Measurements from ENCODE around the gene EVX2. TPM values are rescaled to one million over a fixed set of nuclear protein-coding genes. Genes with fewer than 3 reads are reported as not detected.

EVX2 gene
- total and polyA plus RNA-seq, 2 donors (not counting 1 experiment from before 2014, with no cell fraction given): not detected

- Histone ChIP-seq H3K79me2 (ENCODE audit: control insufficient read depth, insufficient read depth, low read length) (no peaks in the 10 kb centered on the region), H3K9ac (ENCODE audit: low read length) (no peak overlapping the region), H4K20me1 (ENCODE audit: control insufficient read depth, insufficient read depth, low read length, poor library complexity, severe bottlenecking) (no peaks in the 10 kb centered on the region), H3K27ac (ENCODE audit: low read length in 2 of 2) (no peak overlapping the region), H3K4me3 (ENCODE audit: control extremely low read depth in 1 of 5, extremely low read depth in 1 of 5, insufficient read depth in 1 of 5, low read depth in 2 of 5, low read length in 4 of 5) (no peak overlapping the region), H2AFZ (ENCODE audit: insufficient read depth, low read depth, low read length, poor library complexity, severe bottlenecking) (no peak overlapping the region), H3K4me1 (ENCODE audit: control insufficient read depth in 2 of 2, insufficient read depth in 2 of 2, low read length in 2 of 2) (peaks cover 24 to 33% of the 10 kb centered on the region in 2 donors), H3K36me3 (replicated peaks in 1 of 2; ENCODE audit: control extremely low read depth in 1 of 2, control insufficient read depth in 1 of 2, extremely low read depth in 1 of 2, insufficient read depth in 2 of 2, low read length in 1 of 2) (no peaks in the 10 kb centered on the region), H3K9me3 (ENCODE audit: control extremely low read depth in 1 of 3, control insufficient read depth in 2 of 3, insufficient read depth in 1 of 3, low read length in 2 of 3) (peaks cover 0 to 55% (median 6%) of the 10 kb centered on the region in 3 donors), H3K4me2 (replicated peaks; ENCODE audit: low read depth, low read length, poor library complexity, severe bottlenecking) (no peak overlapping the region), H3K27me3 (replicated peaks in 1 of 4; ENCODE audit: control extremely low read depth in 1 of 4, control insufficient read depth in 3 of 4, insufficient read depth in 4 of 4, low read length in 3 of 4) (peaks cover 0 to 88% (median 77%) of the 10 kb centered on the region in 4 experiments)
- no peak for ATAC-seq (ENCODE audit: low read depth)
- no peak overlapping the region for H3K4me3 Mint-ChIP-seq
- peaks cover 29% of the 10 kb centered on the region for H3K4me1 Mint-ChIP-seq
- peaks cover 3% of the 10 kb centered on the region for H3K9me3 Mint-ChIP-seq (ENCODE audit: insufficient read depth)
- H3K27ac Mint-ChIP-seq: no peak overlapping the region
- 17% methylated on average over 3 of the region's 5 CpGs for WGBS (ENCODE audit: insufficient coverage)
- ChIA-PET CTCF (interaction anchor here (1.2 to 4.7 kb wide), 4 partner anchors 20 to 407 kb away, joined by 3 to 72 read pairs (median 5); no protein-coding TSS in a partner anchor), POLR2A (no interaction called here)
- intact Hi-C loops (cut with micrococcal nuclease): loop anchor here (10.0 kb wide), 1 partner anchor 1761 kb away; the partner anchor contains the start of gene SP9
- DNase-seq: no peak
- no peak for TF ChIP-seq EZH2 (IDR thresholded peaks at IDR 0.05; ENCODE audit: borderline replicate concordance, insufficient read depth, low read depth, low read length, poor library complexity, severe bottlenecking)
- H3K27me3 Mint-ChIP-seq: peaks cover 76% of the 10 kb centered on the region
Measured at GRCh38 chr2:176095421-176095820, 11.7 kb upstream of the EVX2 start.

GRCh38 chr2:176094349-176094748, 10.6 kb upstream of the EVX2 start:
- Histone ChIP-seq H3K9ac (ENCODE audit: low read length) (no peak overlapping the region), H4K20me1 (ENCODE audit: control insufficient read depth, insufficient read depth, low read length, poor library complexity, severe bottlenecking) (no peaks in the 10 kb centered on the region), H3K79me2 (ENCODE audit: control insufficient read depth, insufficient read depth, low read length) (no peaks in the 10 kb centered on the region), H3K4me1 (ENCODE audit: control insufficient read depth in 2 of 2, insufficient read depth in 2 of 2, low read length in 2 of 2) (peaks cover 24 to 36% of the 10 kb centered on the region in 2 donors), H3K27me3 (replicated peaks in 1 of 4; ENCODE audit: control extremely low read depth in 1 of 4, control insufficient read depth in 3 of 4, insufficient read depth in 4 of 4, low read length in 3 of 4) (peaks cover 0 to 89% (median 81%) of the 10 kb centered on the region in 4 experiments), H3K9me3 (ENCODE audit: control extremely low read depth in 1 of 3, control insufficient read depth in 2 of 3, insufficient read depth in 1 of 3, low read length in 2 of 3) (peaks cover 0 to 44% (median 6%) of the 10 kb centered on the region in 3 donors), H3K27ac (ENCODE audit: low read length in 2 of 2) (no peak overlapping the region), H3K36me3 (replicated peaks in 1 of 2; ENCODE audit: control extremely low read depth in 1 of 2, control insufficient read depth in 1 of 2, extremely low read depth in 1 of 2, insufficient read depth in 2 of 2, low read length in 1 of 2) (no peaks in the 10 kb centered on the region), H2AFZ (ENCODE audit: insufficient read depth, low read depth, low read length, poor library complexity, severe bottlenecking) (no peak overlapping the region), H3K4me3 (ENCODE audit: control extremely low read depth in 1 of 5, extremely low read depth in 1 of 5, insufficient read depth in 1 of 5, low read depth in 2 of 5, low read length in 4 of 5) (no peak overlapping the region), H3K4me2 (replicated peaks; ENCODE audit: low read depth, low read length, poor library complexity, severe bottlenecking) (no peak overlapping the region)
- no peak overlapping the region for H3K4me3 Mint-ChIP-seq
- TF ChIP-seq CTCF (IDR thresholded peaks at IDR 0.05) (no peak), EZH2 (IDR thresholded peaks at IDR 0.05; ENCODE audit: borderline replicate concordance, insufficient read depth, low read depth, low read length, poor library complexity, severe bottlenecking) (no peak)
- peaks cover 29% of the 10 kb centered on the region for H3K4me1 Mint-ChIP-seq
- H3K9me3 Mint-ChIP-seq (ENCODE audit: insufficient read depth): peaks cover 3% of the 10 kb centered on the region
- H3K27ac Mint-ChIP-seq: no peak overlapping the region
- ChIA-PET POLR2A (no interaction called here), CTCF (interaction anchor here (1.0 to 1.9 kb wide), 3 partner anchors 33 to 404 kb away, joined by 3 to 5 read pairs (median 5); no protein-coding TSS in a partner anchor)
- intact Hi-C loops (cut with micrococcal nuclease): loop anchor here (10.0 kb wide), 1 partner anchor 1760 kb away; the partner anchor contains the start of gene SP9
- DNase-seq (peak; percentile 31), ATAC-seq (ENCODE audit: low read depth) (no peak)
- WGBS (ENCODE audit: insufficient coverage): 3% methylated on average over 8 of the region's 12 CpGs
- peaks cover 80% of the 10 kb centered on the region for H3K27me3 Mint-ChIP-seq
